Naive thymus-derived CD8-positive, alpha-beta T cell (primary cell): ENCODE results near the gene NTM. TPM values are rescaled to one million over a fixed set of nuclear protein-coding genes. Genes with fewer than 3 reads are reported as not detected.

Experiments used
- ATAC-seq, 2 donors: fragments of 150-1000 bp; cut with Tn5 transposase in 1 of 2; sonication (Bioruptor Pico), chemical (Tn5 transposase) in 1 of 2; 1 replicate in 1 of 2; 2 replicates in 1 of 2; pipeline ENCODE4 v1.10.0; 2021; ENCODE audit warnings: mild to moderate bottlenecking in 2 of 2, moderate library complexity in 2 of 2
- POLR2A ChIA-PET: fragments of 350-600 bp; sonication (Branson Sonifier 250); formaldehyde crosslinking; loops from one replicate; lab custom pipeline; 2021; ENCODE audit warnings: antibody characterized with exemption; lab: Charles Lee
- DNase-seq, 10 donors: peaks; one replicate each; pipeline versions ENCODE4 v3.0.0 to v3.0.0-alpha.2; 2020 to 2022
- H3K27ac Mint-ChIP-seq, 10 donors: one replicate each; pipeline ENCODE4 v1.8.0; 2020 to 2022; ENCODE audit warnings: mild to moderate bottlenecking in 10 of 10, mixed read lengths in 10 of 10, moderate library complexity in 4 of 10, inconsistent platforms in 1 of 10
- H3K27me3 Mint-ChIP-seq, 5 donors: one replicate each; pipeline ENCODE4 v1.8.0; 2021 to 2022; ENCODE audit warnings: mixed read lengths in 5 of 5
- H3K36me3 Mint-ChIP-seq, 3 donors: one replicate each; pipeline ENCODE4 v1.8.0; 2020 to 2022; ENCODE audit warnings: mixed read lengths in 3 of 3, mild to moderate bottlenecking in 2 of 3, inconsistent platforms in 1 of 3
- H3K4me1 Mint-ChIP-seq, 4 donors: one replicate each; pipeline ENCODE4 v1.8.0; 2021 to 2022; ENCODE audit warnings: mixed read lengths in 4 of 4
- H3K4me3 Mint-ChIP-seq, 10 donors: one replicate each; pipeline ENCODE4 v1.8.0; 2020 to 2022; ENCODE audit warnings: mild to moderate bottlenecking in 10 of 10, mixed read lengths in 10 of 10, moderate library complexity in 6 of 10, inconsistent platforms in 1 of 10
- H3K9me3 Mint-ChIP-seq, 9 donors: one replicate each; pipeline ENCODE4 v1.8.0; 2020 to 2022; ENCODE audit warnings: mixed read lengths in 9 of 9, mild to moderate bottlenecking in 3 of 9, inconsistent platforms in 1 of 9, moderate library complexity in 1 of 9
- polyA plus RNA-seq, 3 donors: library from polyadenylated mRNA; unstranded; fragments of 300-500 nt; fragmentation: Illumina TruSeq; gene quantifications; one replicate each; pipeline ENCODE4 v1.2.3, GENCODE V29; 2021
- total RNA-seq, 8 experiments: library from RNA in 2 of 8; stranded (reverse) in 2 of 8; gene quantifications; one replicate each; pipeline ENCODE4 v1.2.3 and lab custom pipeline; 2021 to 2026

NTM gene
- total and polyA plus RNA-seq, 5 experiments from 2014 or later = not detected

DNA sequence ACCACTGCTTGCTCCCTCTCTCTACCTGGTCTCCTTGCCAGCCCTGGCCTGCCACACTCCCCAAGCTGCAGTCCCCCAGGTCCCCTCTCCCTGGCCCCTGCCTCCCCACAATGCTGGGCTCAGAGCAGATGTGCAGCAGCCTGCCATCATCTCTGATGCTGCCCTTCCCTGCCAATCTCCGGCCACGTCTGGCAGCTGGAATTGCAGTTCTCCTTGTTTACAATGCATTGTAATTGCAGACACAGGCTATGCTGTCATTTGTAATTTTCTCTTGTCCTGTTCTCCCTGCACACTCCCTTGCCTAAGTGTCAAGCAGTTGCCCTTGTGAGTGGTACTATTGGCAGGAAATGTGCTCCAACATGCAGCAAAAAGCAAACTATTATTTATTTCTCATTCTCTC lies 222.3 kb downstream of the NTM start:
- H3K36me3 Mint-ChIP-seq = no peaks in the 10 kb centered on the region
- POLR2A ChIA-PET = no interaction called here
- ATAC-seq = no peak
- H3K4me3 Mint-ChIP-seq = no peak overlapping the region
- peaks cover 0 to 13% (median 0%) of the 10 kb centered on the region in 5 donors for H3K27me3 Mint-ChIP-seq
- no peaks in the 10 kb centered on the region for H3K4me1 Mint-ChIP-seq
- DNase-seq = no peak
- peak overlapping the region in 1 of 10 donors; percentile 14 for H3K27ac Mint-ChIP-seq
- H3K9me3 Mint-ChIP-seq = peaks cover 0 to 7% (median 0%) of the 10 kb centered on the region in 9 donors

DNA sequence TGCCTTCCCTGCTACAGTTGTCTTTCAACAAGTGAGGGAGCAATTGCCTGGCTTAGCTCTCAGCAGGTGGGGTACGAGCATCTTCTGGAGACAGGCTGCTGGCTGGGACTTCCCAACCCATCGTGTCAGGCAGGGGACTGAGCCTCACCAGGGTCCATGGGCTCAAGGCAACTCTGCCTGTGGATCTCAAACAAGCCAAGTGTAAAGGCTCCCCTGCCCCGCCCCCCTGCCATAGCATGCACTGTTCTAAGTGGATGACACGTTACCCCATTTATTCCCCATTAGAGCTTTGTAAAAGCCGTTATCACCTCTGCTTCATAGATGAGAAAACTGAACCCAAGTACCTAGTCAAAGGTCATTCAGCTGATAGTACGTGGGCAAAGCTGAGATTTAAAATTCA lies 222.9 kb downstream of the NTM start:
- DNase-seq (no peak), ATAC-seq (no peak)
- POLR2A ChIA-PET = no interaction called here
- Mint-ChIP-seq H3K4me3 (no peak overlapping the region), H3K27ac (no peak overlapping the region), H3K9me3 (peaks cover 0 to 7% (median 0%) of the 10 kb centered on the region in 9 donors), H3K4me1 (no peaks in the 10 kb centered on the region), H3K27me3 (peaks cover 0 to 13% (median 0%) of the 10 kb centered on the region in 5 donors), H3K36me3 (no peaks in the 10 kb centered on the region)

GRCh38 chr11:131595797-131596196 lies 225.4 kb downstream of the NTM start:
- no peaks in the 10 kb centered on the region for H3K4me1 Mint-ChIP-seq
- POLR2A ChIA-PET = no interaction called here
- no peak overlapping the region for H3K4me3 Mint-ChIP-seq
- peaks cover 0 to 8% (median 0%) of the 10 kb centered on the region in 5 donors for H3K27me3 Mint-ChIP-seq
- no peak for ATAC-seq
- no peak overlapping the region for H3K27ac Mint-ChIP-seq
- peaks cover 0 to 5% (median 0%) of the 10 kb centered on the region in 9 donors for H3K9me3 Mint-ChIP-seq
- H3K36me3 Mint-ChIP-seq = no peaks in the 10 kb centered on the region
- DNase-seq = no peak

- Mint-ChIP-seq H3K4me1 (no peaks in the 10 kb centered on the region), H3K27ac (no peak overlapping the region), H3K4me3 (no peak overlapping the region), H3K9me3 (peaks cover 0 to 6% (median 0%) of the 10 kb centered on the region in 9 donors), H3K27me3 (peaks cover 0 to 10% (median 0%) of the 10 kb centered on the region in 5 donors), H3K36me3 (no peaks in the 10 kb centered on the region)
- POLR2A ChIA-PET = no interaction called here
- ATAC-seq = no peak
- DNase-seq = no peak
Measured at GRCh38 chr11:131597890-131598289, 227.5 kb downstream of the NTM start.

- H3K4me3 Mint-ChIP-seq = no peak overlapping the region
- no peaks in the 10 kb centered on the region for H3K4me1 Mint-ChIP-seq
- POLR2A ChIA-PET = no interaction called here
- ATAC-seq = no peak
- peaks cover 0 to 10% (median 0%) of the 10 kb centered on the region in 9 donors for H3K9me3 Mint-ChIP-seq
- no peak for DNase-seq
- no peaks in the 10 kb centered on the region for H3K36me3 Mint-ChIP-seq
- peaks cover 0 to 10% (median 0%) of the 10 kb centered on the region in 5 donors for H3K27me3 Mint-ChIP-seq
- no peak overlapping the region for H3K27ac Mint-ChIP-seq
Measured at GRCh38 chr11:131598305-131598704, 227.9 kb downstream of the NTM start.

DNA sequence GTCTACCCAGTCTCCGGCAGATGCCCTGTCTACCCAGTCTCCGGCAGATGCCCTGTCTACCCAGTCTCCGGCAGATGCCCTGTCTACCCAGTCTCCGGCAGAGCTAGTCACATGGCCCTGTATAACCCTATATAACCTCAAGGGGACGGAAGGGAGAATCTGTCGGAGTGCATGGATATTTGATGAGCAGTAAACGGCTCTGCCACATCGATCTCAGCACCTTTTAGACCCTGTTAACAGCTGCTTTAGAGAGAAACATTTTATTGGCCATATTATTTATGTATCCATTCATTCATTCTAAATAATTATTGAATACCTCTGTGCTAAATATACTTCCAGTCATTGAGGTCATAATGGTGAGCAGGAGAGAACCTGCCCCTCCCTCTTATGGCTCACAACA lies 228.9 kb downstream of the NTM start:
- H3K9me3 Mint-ChIP-seq = peaks cover 0 to 12% (median 0%) of the 10 kb centered on the region in 9 donors
- ATAC-seq (no peak), DNase-seq (no peak)
- H3K27ac Mint-ChIP-seq = no peak overlapping the region
- no peaks in the 10 kb centered on the region for H3K36me3 Mint-ChIP-seq
- no peaks in the 10 kb centered on the region for H3K4me1 Mint-ChIP-seq
- peaks cover 0 to 10% (median 0%) of the 10 kb centered on the region in 5 donors for H3K27me3 Mint-ChIP-seq
- H3K4me3 Mint-ChIP-seq = no peak overlapping the region
- POLR2A ChIA-PET = no interaction called here

GRCh38 chr11:131600628-131601027 lies 230.2 kb downstream of the NTM start:
- Mint-ChIP-seq H3K4me1 (no peaks in the 10 kb centered on the region), H3K27me3 (peaks cover 0 to 10% (median 0%) of the 10 kb centered on the region in 5 donors), H3K27ac (no peak overlapping the region), H3K4me3 (no peak overlapping the region), H3K36me3 (no peaks in the 10 kb centered on the region), H3K9me3 (peaks cover 0 to 12% (median 0%) of the 10 kb centered on the region in 9 donors)
- POLR2A ChIA-PET = no interaction called here
- no peak for DNase-seq
- no peak for ATAC-seq

GRCh38 chr11:131601586-131601985 lies 231.2 kb downstream of the NTM start:
- POLR2A ChIA-PET = no interaction called here
- no peak for ATAC-seq

DNA sequence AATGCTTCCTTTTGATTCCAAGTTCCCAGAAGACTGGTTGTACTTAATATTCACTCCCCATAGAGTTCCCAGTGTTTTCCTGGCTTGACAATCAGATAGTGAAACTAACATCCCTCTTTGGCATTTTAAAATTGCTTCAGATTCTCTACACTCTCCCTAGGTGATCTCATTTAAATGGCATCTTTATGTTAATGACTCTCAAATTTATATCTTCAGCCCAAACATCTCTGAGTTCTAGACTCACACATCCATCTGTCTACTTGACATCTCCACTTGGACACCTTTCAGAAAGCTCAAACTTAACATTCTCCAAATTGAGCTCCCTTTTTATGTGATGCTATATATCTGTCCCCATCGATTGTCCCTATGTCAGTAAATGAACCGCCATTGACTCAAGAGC lies 232.0 kb downstream of the NTM start:
- no peaks in the 10 kb centered on the region for H3K4me1 Mint-ChIP-seq
- no peak overlapping the region for H3K27ac Mint-ChIP-seq
- no peak overlapping the region for H3K4me3 Mint-ChIP-seq
- peaks cover 0 to 5% (median 0%) of the 10 kb centered on the region in 5 donors for H3K27me3 Mint-ChIP-seq
- POLR2A ChIA-PET = no interaction called here
- no peak for DNase-seq
- ATAC-seq = no peak
- H3K36me3 Mint-ChIP-seq = peaks cover 0 to under 1% (median 0%) of the 10 kb centered on the region in 3 donors
- H3K9me3 Mint-ChIP-seq = peaks cover 0 to 12% (median 0%) of the 10 kb centered on the region in 9 donors

More at GRCh38 chr11:131601586-131601985, 231.2 kb downstream of the NTM start:
- peaks cover 0 to 12% (median 0%) of the 10 kb centered on the region in 9 donors for H3K9me3 Mint-ChIP-seq
- no peaks in the 10 kb centered on the region for H3K4me1 Mint-ChIP-seq
- no peak for DNase-seq
- H3K4me3 Mint-ChIP-seq = no peak overlapping the region
- H3K36me3 Mint-ChIP-seq = no peaks in the 10 kb centered on the region
- H3K27ac Mint-ChIP-seq = no peak overlapping the region
- peaks cover 0 to 10% (median 0%) of the 10 kb centered on the region in 5 donors for H3K27me3 Mint-ChIP-seq

DNA sequence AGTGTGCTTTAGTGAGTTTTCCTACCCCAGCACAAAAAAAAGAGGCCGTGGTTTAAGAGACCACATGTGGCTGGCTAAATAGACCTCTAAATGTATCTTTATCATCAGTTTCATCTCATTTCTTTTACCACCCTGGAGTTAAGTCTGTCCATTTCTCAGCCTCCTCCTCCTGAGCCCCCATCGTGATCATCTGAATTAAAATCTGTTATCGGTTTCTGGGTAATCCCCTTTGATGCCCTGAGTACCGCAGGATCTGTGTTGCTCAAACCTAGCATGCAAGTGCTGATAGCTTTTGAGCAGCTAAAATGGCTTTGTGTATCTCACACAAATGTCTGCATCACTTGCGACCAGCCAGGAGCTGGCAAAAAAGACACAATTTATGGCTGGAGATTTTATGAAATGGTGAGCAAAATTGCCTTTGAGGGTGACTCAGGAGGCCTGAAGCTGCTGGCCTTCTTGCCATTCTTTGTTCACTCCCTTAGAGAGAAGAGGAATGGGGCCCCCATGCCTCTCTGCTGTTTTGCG lies 236.5 kb downstream of the NTM start:
- ATAC-seq = no peak
- peaks cover 0 to 7% (median 3%) of the 10 kb centered on the region in 3 donors for H3K36me3 Mint-ChIP-seq
- H3K9me3 Mint-ChIP-seq = peaks cover 0 to 22% (median 3%) of the 10 kb centered on the region in 9 donors
- H3K4me3 Mint-ChIP-seq = no peak overlapping the region
- peaks cover 0 to 34% (median 7%) of the 10 kb centered on the region in 5 donors for H3K27me3 Mint-ChIP-seq
- DNase-seq = no peak
- POLR2A ChIA-PET = no interaction called here
- no peak overlapping the region for H3K27ac Mint-ChIP-seq
- no peaks in the 10 kb centered on the region for H3K4me1 Mint-ChIP-seq

DNA sequence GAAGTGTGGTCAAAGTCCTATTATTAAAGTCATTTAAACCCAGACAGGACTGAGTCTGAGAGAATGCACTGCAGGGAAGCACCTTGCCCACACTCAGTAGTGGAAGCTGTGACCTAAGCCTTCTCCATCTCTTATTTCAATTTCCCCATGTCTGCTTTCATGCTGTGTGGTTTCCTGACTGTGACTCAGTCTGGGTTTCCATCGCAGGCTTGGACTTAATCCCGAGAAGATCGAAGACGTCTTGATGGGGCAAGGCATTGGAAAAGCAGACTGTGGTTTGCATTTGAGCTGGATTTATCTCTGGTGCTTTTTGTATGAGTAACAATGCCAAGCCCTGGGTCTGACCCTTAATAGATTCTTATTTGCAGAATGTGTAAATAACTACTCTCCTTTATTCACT lies 238.9 kb downstream of the NTM start:
- H3K27me3 Mint-ChIP-seq = peaks cover 0 to 41% (median 7%) of the 10 kb centered on the region in 5 donors
- peaks cover 0 to 10% (median 3%) of the 10 kb centered on the region in 9 donors for H3K9me3 Mint-ChIP-seq
- H3K36me3 Mint-ChIP-seq = peaks cover 0 to 7% (median 3%) of the 10 kb centered on the region in 3 donors
- no peak overlapping the region for H3K4me3 Mint-ChIP-seq
- no peaks in the 10 kb centered on the region for H3K4me1 Mint-ChIP-seq
- ATAC-seq (no peak), DNase-seq (no peak)
- H3K27ac Mint-ChIP-seq = no peak overlapping the region
- POLR2A ChIA-PET = no interaction called here

DNA sequence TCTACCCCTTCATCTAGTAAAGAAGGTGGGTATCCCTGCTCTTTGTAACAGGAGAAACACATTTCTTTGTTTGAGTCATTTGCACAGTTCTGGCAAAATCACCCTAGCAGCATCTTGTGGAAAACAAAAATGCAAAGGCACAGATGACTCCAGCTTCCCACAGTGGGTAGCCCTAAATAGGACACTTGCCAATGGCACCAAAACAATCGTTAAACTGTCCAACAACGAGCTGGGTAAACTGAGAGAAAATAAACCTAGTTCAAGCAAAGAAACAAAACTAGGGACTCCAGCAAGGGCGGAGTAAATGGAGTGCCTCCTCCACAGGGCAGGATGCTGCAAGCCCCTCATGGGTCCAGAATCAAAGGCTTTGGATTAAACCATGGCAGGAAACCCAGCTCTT lies 239.5 kb downstream of the NTM start:
- H3K27me3 Mint-ChIP-seq = peaks cover 0 to 41% (median 7%) of the 10 kb centered on the region in 5 donors
- H3K9me3 Mint-ChIP-seq = peaks cover 0 to 10% (median 3%) of the 10 kb centered on the region in 9 donors
- no peaks in the 10 kb centered on the region for H3K4me1 Mint-ChIP-seq
- no peak overlapping the region for H3K27ac Mint-ChIP-seq
- no peak overlapping the region for H3K4me3 Mint-ChIP-seq
- POLR2A ChIA-PET = no interaction called here
- H3K36me3 Mint-ChIP-seq = peaks cover 0 to 7% (median 3%) of the 10 kb centered on the region in 3 donors
- no peak for DNase-seq
- no peak for ATAC-seq

- no peak overlapping the region for H3K4me3 Mint-ChIP-seq
- H3K4me1 Mint-ChIP-seq = no peaks in the 10 kb centered on the region
- no peak overlapping the region for H3K27ac Mint-ChIP-seq
- POLR2A ChIA-PET = no interaction called here
- ATAC-seq (no peak), DNase-seq (no peak)
- H3K9me3 Mint-ChIP-seq = peaks cover 0 to 10% (median 3%) of the 10 kb centered on the region in 9 donors
- H3K27me3 Mint-ChIP-seq = peaks cover 0 to 41% (median 8%) of the 10 kb centered on the region in 5 donors
- peaks cover 0 to 7% (median 3%) of the 10 kb centered on the region in 3 donors for H3K36me3 Mint-ChIP-seq
Measured at GRCh38 chr11:131611322-131611721, 240.9 kb downstream of the NTM start.

DNA sequence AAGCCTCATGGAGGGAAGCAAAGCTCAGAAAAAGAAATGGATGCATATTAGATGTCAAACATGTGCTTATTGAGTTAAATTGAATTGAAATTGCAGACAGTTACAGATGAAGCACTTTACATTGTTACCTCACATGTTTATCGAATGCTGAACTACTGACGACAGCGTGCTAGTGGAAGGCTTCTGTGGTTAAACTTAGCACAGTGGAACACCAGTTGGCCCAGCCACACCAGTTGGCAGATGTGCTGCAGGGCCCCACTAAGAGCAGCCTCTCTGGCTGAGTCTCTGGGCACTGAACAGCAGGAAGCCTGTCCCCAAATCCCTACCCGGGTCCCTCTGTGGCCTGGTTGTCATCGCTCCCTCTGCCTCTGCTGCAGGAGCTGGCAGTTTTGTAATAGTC lies 242.1 kb downstream of the NTM start:
- peaks cover 0 to 6% (median 3%) of the 10 kb centered on the region in 3 donors for H3K36me3 Mint-ChIP-seq
- no peak overlapping the region for H3K27ac Mint-ChIP-seq
- POLR2A ChIA-PET = no interaction called here
- no peaks in the 10 kb centered on the region for H3K4me1 Mint-ChIP-seq
- no peak overlapping the region for H3K4me3 Mint-ChIP-seq
- H3K27me3 Mint-ChIP-seq = peaks cover 0 to 41% (median 7%) of the 10 kb centered on the region in 5 donors
- ATAC-seq (no peak), DNase-seq (no peak)
- H3K9me3 Mint-ChIP-seq = peaks cover 0 to 10% (median 3%) of the 10 kb centered on the region in 9 donors
